ENCODE measurements around the gene MRPL14. TPM values are rescaled to one million over a fixed set of nuclear protein-coding genes. Genes with fewer than 3 reads are reported as not detected.

MRPL14 gene
- total and polyA plus RNA-seq, 12 donors, result 29.9 to 89.7 (median 41.4) TPM

DNA sequence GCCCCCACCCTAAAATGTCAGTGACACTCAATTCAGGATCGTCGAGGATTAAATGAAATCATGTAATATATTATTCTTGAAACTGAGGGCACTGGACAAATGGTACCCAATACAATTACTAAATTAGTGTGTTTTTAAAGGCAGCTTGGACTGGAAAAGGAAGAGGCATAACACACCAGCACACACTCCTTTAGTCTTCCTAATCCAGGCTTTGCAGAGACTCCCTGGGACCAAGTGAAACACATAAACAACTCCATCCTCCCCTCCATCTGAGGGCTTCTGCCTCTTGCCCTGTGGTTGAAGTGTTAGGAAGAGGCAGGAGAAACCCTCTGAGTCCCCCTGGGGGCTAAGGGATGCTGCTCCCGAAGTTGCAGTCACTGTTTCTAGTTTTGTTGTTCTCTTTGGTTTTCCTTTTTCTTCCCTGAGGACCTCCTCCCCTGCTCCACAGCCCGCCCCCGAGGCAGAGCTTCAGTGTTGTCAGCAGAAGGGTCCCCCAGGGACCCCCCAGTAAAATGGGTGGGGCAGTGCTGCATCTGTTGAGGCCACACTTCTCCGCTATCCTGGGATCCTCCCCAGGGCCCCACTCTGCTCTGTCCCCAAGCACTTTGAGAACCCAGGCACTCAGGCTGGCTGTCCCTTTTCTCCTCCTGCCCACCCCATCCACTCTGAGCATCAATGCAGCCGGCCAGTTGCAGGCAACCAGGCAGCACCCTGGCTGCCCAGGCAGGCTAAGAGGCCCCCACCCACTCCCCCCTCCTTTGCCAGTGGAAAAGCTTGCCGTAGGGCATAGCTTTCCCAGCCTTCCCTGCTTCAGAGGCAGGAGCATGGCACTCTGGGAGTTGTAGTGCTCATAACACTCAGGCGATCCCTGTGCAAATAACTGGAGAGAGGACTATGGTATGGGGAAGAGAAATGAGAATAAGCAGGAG, 6.0 kb upstream of the MRPL14 start:
- 37 to 46% methylated on average over 9 of the region's 9 CpGs for WGBS, 2 donors
- Histone ChIP-seq H3K36me3 (peaks cover 0 to 42% (median 18%) of the 10 kb centered on the region in 9 donors), H3K4me1 (peaks cover 2 to 37% (median 16%) of the 10 kb centered on the region in 9 donors), H3K4me3 (peak overlapping the region in 5 of 10 donors; percentile 1 to 28 (median 26)), H3K9me3 (no peaks in the 10 kb centered on the region), H3K27me3 (no peaks in the 10 kb centered on the region), H3K27ac (peak overlapping the region in 6 of 10 donors; percentile 31 to 57 (median 41))
- DNase-seq (peak; percentile 51 to 52), ATAC-seq (peak; percentile 72 to 90 (median 80))
- TF ChIP-seq, protein P1, sequence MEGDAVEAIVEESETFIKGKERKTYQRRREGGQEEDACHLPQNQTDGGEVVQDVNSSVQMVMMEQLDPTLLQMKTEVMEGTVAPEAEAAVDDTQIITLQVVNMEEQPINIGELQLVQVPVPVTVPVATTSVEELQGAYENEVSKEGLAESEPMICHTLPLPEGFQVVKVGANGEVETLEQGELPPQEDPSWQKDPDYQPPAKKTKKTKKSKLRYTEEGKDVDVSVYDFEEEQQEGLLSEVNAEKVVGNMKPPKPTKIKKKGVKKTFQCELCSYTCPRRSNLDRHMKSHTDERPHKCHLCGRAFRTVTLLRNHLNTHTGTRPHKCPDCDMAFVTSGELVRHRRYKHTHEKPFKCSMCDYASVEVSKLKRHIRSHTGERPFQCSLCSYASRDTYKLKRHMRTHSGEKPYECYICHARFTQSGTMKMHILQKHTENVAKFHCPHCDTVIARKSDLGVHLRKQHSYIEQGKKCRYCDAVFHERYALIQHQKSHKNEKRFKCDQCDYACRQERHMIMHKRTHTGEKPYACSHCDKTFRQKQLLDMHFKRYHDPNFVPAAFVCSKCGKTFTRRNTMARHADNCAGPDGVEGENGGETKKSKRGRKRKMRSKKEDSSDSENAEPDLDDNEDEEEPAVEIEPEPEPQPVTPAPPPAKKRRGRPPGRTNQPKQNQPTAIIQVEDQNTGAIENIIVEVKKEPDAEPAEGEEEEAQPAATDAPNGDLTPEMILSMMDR (IDR thresholded peaks at IDR 0.05), result no peak
- intact Hi-C loops (cut with DNase I), result loop anchor here in 2 of 10 donors (5.0 kb wide), 1 partner anchor 36 kb away; no protein-coding TSS in a partner anchor

DNA sequence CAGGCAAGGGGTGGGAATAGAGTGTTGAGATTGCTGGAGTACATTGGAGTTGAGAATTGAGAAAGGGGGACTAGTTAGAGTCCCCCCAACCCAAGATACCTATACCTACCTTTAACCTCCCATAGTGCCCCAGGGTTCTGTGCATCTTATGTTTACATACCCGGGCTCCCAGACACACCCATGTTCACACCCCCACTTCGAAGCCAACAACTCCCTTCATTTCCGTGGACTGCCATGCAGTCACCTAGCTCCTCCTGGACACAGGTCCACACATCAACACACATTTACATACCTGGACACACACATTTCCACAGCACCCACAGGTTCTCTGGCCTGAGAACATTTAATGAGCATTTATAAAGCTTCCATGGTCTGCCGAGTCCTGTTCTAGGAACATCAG, 5.2 kb upstream of the MRPL14 start:
- H3K4me1 ChIP-seq, result peaks cover 2 to 38% (median 23%) of the 10 kb centered on the region in 9 donors
- peaks cover 0 to 34% (median 18%) of the 10 kb centered on the region in 9 donors for H3K36me3 ChIP-seq
- WGBS, 2 donors, result 83 to 90% methylated on average over 4 of the region's 4 CpGs
- ATAC-seq (no peak), DNase-seq (no peak)
- H3K4me3 ChIP-seq, result no peak overlapping the region
- H3K9me3 ChIP-seq, result no peaks in the 10 kb centered on the region
- intact Hi-C loops (cut with DNase I), result loop anchor here in 2 of 10 donors (5.0 kb wide), 1 partner anchor 35 kb away; no protein-coding TSS in a partner anchor
- H3K27me3 ChIP-seq, result no peaks in the 10 kb centered on the region
- peak overlapping the region in 4 of 10 donors; percentile 34 to 57 (median 48) for H3K27ac ChIP-seq
- TF ChIP-seq, protein P1 (IDR thresholded peaks at IDR 0.05), result no peak

DNA sequence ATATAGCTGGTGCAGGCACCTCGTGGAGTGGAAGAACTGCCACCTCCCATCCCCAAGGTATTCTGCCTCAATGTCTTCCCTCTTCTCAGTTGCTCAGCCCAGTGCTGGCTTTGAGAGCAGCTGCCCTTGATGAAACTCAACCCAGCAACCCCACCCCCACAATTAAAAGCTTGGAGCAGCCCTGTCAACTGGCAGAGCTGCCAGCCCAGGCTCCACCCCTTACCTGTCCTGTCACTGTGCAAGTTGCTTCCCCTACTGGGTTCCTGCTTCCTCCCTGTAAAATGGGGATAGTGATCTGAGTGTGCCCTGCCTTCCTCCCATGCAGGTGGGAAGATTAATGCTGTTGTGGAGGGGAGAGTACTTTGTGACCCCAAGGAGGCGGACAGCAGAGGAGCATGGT, 4.6 kb upstream of the MRPL14 start:
- no peaks in the 10 kb centered on the region for H3K27me3 ChIP-seq
- no peak overlapping the region for H3K4me3 ChIP-seq
- peaks cover 0 to 28% (median 18%) of the 10 kb centered on the region in 9 donors for H3K36me3 ChIP-seq
- peaks cover 2 to 38% (median 23%) of the 10 kb centered on the region in 9 donors for H3K4me1 ChIP-seq
- no peak overlapping the region for H3K27ac ChIP-seq
- WGBS, 2 donors, result 70 to 91% methylated on average over 2 of the region's 2 CpGs
- H3K9me3 ChIP-seq, result no peaks in the 10 kb centered on the region
- ATAC-seq, result no peak
- TF ChIP-seq, protein P1 (IDR thresholded peaks at IDR 0.05), result no peak
- no peak for DNase-seq
- intact Hi-C loops (cut with DNase I), result loop anchor here in 2 of 10 donors (5.0 kb wide), 1 partner anchor 35 kb away; no protein-coding TSS in a partner anchor

DNA sequence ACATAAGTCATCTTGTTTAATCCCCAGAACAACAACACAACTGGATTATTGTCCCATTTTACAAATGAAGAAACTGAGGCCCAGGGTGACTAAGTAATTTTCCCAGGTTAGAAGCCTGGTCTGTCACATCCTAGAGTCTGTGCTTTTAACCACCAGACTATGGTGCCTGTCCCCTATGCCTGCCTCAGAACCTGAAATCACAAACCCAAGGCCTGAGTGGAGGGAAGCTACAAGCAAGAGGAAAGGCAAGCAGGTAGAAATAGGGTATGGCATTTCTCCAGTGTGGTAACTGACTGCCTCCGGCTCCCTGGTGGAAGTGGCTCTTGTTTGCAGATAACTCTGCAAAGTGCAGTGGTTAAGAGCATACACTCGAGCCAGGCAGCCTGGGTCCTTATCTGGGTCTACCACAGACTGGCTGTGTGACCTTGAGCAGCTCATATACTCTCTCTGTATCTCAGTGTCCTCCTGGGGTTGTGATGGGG, 2.6 kb upstream of the MRPL14 start:
- intact Hi-C loops (cut with DNase I), result loop anchor here in 2 of 10 donors (5.0 kb wide), 1 partner anchor 33 kb away; no protein-coding TSS in a partner anchor
- Histone ChIP-seq H3K4me3 (no peak overlapping the region), H3K36me3 (peaks cover 0 to 8% (median 2%) of the 10 kb centered on the region in 9 donors), H3K27me3 (no peaks in the 10 kb centered on the region), H3K4me1 (peaks cover 2 to 55% (median 38%) of the 10 kb centered on the region in 9 donors), H3K27ac (no peak overlapping the region), H3K9me3 (no peaks in the 10 kb centered on the region)
- DNase-seq (no peak), ATAC-seq (no peak)
- WGBS, 2 donors, result 40 to 56% methylated on average over 2 of the region's 2 CpGs
- TF ChIP-seq, protein P1 (IDR thresholded peaks at IDR 0.05), result no peak

All from heart right ventricle (tissue), 16 donors.